Activated naive CD8-positive, alpha-beta T cell treated with anti-CD3 and anti-CD28 coated beads, Interleukin-2, amount 10 ng/mL, durations not matched to agents 7 days and 5 days (primary cell): ENCODE measurements around the gene BCL6. TPM values are rescaled to one million over a fixed set of nuclear protein-coding genes. Genes with fewer than 3 reads are reported as not detected.
A peak's percentile ranks its signal among the peaks of the same experiment; 100 is the strongest.

Experiments
- ATAC-seq: fragments of 150-1000 bp; cut with Tn5 transposase; one replicate; pipeline ENCODE4 v1.10.0; 2021; ENCODE audit warnings: low read depth, moderate library complexity
- POLR2A ChIA-PET: fragments of 350-600 bp; sonication (Branson Sonifier 250); formaldehyde crosslinking; loops from one replicate; lab custom pipeline; 2021; ENCODE audit warnings: antibody characterized with exemption; lab: Charles Lee
- DNase-seq: peaks from one replicate; pipeline ENCODE4 v3.0.0; 2021
- H3K27ac Mint-ChIP-seq: one replicate; pipeline ENCODE4 v1.8.0; 2022; ENCODE audit warnings: mild to moderate bottlenecking, mixed read lengths
- H3K27me3 Mint-ChIP-seq: one replicate; pipeline ENCODE4 v1.8.0; 2022; ENCODE audit warnings: mild to moderate bottlenecking, moderate library complexity, mixed read lengths
- H3K36me3 Mint-ChIP-seq: one replicate; pipeline ENCODE4 v1.8.0; 2021; ENCODE audit warnings: mild to moderate bottlenecking, mixed read lengths
- H3K4me1 Mint-ChIP-seq: one replicate; pipeline ENCODE4 v1.8.0; 2021; ENCODE audit warnings: mixed read lengths
- H3K4me3 Mint-ChIP-seq: one replicate; pipeline ENCODE4 v1.8.0; 2022; ENCODE audit warnings: mild to moderate bottlenecking, moderate library complexity, mixed read lengths
- H3K9me3 Mint-ChIP-seq: one replicate; pipeline ENCODE4 v1.8.0; 2021; ENCODE audit warnings: mixed read lengths
- total RNA-seq, 2 experiments: library from RNA; stranded (reverse); gene quantifications; one replicate each; pipeline ENCODE4 v1.2.3, GENCODE V29; 2021

The BCL6 gene
- total RNA-seq, 2 experiments from 2014 or later, result 32.1 to 34.0 TPM

GRCh38 chr3:187729598-187729997 is 15.7 kb downstream of the BCL6 start:
- DNase-seq (no peak), ATAC-seq (no peak)
- no peak overlapping the region for H3K27ac Mint-ChIP-seq
- POLR2A ChIA-PET, result no interaction called here
- no peaks in the 10 kb centered on the region for H3K4me1 Mint-ChIP-seq
- H3K4me3 Mint-ChIP-seq, result no peak overlapping the region
- no peaks in the 10 kb centered on the region for H3K27me3 Mint-ChIP-seq
- no peaks in the 10 kb centered on the region for H3K9me3 Mint-ChIP-seq
- H3K36me3 Mint-ChIP-seq, result peaks cover 20% of the 10 kb centered on the region

- no peaks in the 10 kb centered on the region for H3K9me3 Mint-ChIP-seq
- H3K4me1 Mint-ChIP-seq, result no peaks in the 10 kb centered on the region
- no peak for ATAC-seq
- no peak for DNase-seq
- POLR2A ChIA-PET, result no interaction called here
- H3K27ac Mint-ChIP-seq, result no peak overlapping the region
- no peaks in the 10 kb centered on the region for H3K27me3 Mint-ChIP-seq
- H3K36me3 Mint-ChIP-seq, result peaks cover 23% of the 10 kb centered on the region
- H3K4me3 Mint-ChIP-seq, result no peak overlapping the region
These were observed 16.2 kb downstream of the BCL6 start for GRCh38 chr3:187728940-187729583.

GRCh38 chr3:187728248-187728647 is 17.0 kb downstream of the BCL6 start:
- Mint-ChIP-seq H3K27ac (no peak overlapping the region), H3K9me3 (no peaks in the 10 kb centered on the region), H3K36me3 (peaks cover 21% of the 10 kb centered on the region), H3K27me3 (no peaks in the 10 kb centered on the region), H3K4me1 (no peaks in the 10 kb centered on the region), H3K4me3 (no peak overlapping the region)
- DNase-seq (no peak), ATAC-seq (no peak)
- POLR2A ChIA-PET, result no interaction called here

- H3K36me3 Mint-ChIP-seq, result peaks cover 25% of the 10 kb centered on the region
- POLR2A ChIA-PET, result no interaction called here
- no peaks in the 10 kb centered on the region for H3K9me3 Mint-ChIP-seq
- no peaks in the 10 kb centered on the region for H3K27me3 Mint-ChIP-seq
- no peak for DNase-seq
- ATAC-seq, result no peak
- no peaks in the 10 kb centered on the region for H3K4me1 Mint-ChIP-seq
- no peak overlapping the region for H3K4me3 Mint-ChIP-seq
- H3K27ac Mint-ChIP-seq, result no peak overlapping the region
These were observed 18.7 kb downstream of the BCL6 start for GRCh38 chr3:187726564-187726963.

- POLR2A ChIA-PET, result interaction anchor here (0.6 kb wide), 1 partner anchor 360 kb away, joined by 3 read pairs; no protein-coding TSS in a partner anchor
- DNase-seq (no peak), ATAC-seq (no peak)
- Mint-ChIP-seq H3K36me3 (peaks cover 25% of the 10 kb centered on the region), H3K27ac (no peak overlapping the region), H3K4me1 (no peaks in the 10 kb centered on the region), H3K9me3 (no peaks in the 10 kb centered on the region), H3K4me3 (no peak overlapping the region), H3K27me3 (no peaks in the 10 kb centered on the region)
These were observed 19.5 kb downstream of the BCL6 start for GRCh38 chr3:187725653-187726370.

GRCh38 chr3:187725224-187725623 is 20.0 kb downstream of the BCL6 start:
- H3K36me3 Mint-ChIP-seq, result peaks cover 21% of the 10 kb centered on the region
- H3K27me3 Mint-ChIP-seq, result no peaks in the 10 kb centered on the region
- POLR2A ChIA-PET, result no interaction called here
- H3K9me3 Mint-ChIP-seq, result no peaks in the 10 kb centered on the region
- H3K4me1 Mint-ChIP-seq, result no peaks in the 10 kb centered on the region
- no peak for DNase-seq
- ATAC-seq, result no peak
- no peak overlapping the region for H3K4me3 Mint-ChIP-seq
- H3K27ac Mint-ChIP-seq, result no peak overlapping the region

- H3K9me3 Mint-ChIP-seq, result no peaks in the 10 kb centered on the region
- no peaks in the 10 kb centered on the region for H3K4me1 Mint-ChIP-seq
- DNase-seq (no peak), ATAC-seq (no peak)
- H3K4me3 Mint-ChIP-seq, result no peak overlapping the region
- POLR2A ChIA-PET, result no interaction called here
- peaks cover 15% of the 10 kb centered on the region for H3K36me3 Mint-ChIP-seq
- H3K27me3 Mint-ChIP-seq, result no peaks in the 10 kb centered on the region
- H3K27ac Mint-ChIP-seq, result no peak overlapping the region
These were observed 23.1 kb downstream of the BCL6 start for GRCh38 chr3:187722206-187722612.

- Mint-ChIP-seq H3K9me3 (no peaks in the 10 kb centered on the region), H3K36me3 (peaks cover 15% of the 10 kb centered on the region), H3K27ac (no peak overlapping the region), H3K4me1 (no peaks in the 10 kb centered on the region), H3K27me3 (no peaks in the 10 kb centered on the region), H3K4me3 (no peak overlapping the region)
- DNase-seq, result no peak
- no peak for ATAC-seq
- POLR2A ChIA-PET, result no interaction called here
These were observed 24.2 kb downstream of the BCL6 start for GRCh38 chr3:187721055-187721454.

- DNase-seq (no peak), ATAC-seq (no peak)
- H3K27me3 Mint-ChIP-seq, result no peaks in the 10 kb centered on the region
- peaks cover 12% of the 10 kb centered on the region for H3K36me3 Mint-ChIP-seq
- POLR2A ChIA-PET, result no interaction called here
- H3K4me1 Mint-ChIP-seq, result no peaks in the 10 kb centered on the region
- no peak overlapping the region for H3K4me3 Mint-ChIP-seq
- H3K9me3 Mint-ChIP-seq, result no peaks in the 10 kb centered on the region
- H3K27ac Mint-ChIP-seq, result no peak overlapping the region
These were observed 25.0 kb downstream of the BCL6 start for GRCh38 chr3:187720337-187720670.

GRCh38 chr3:187719628-187720336 is 25.5 kb downstream of the BCL6 start:
- Mint-ChIP-seq H3K4me1 (no peaks in the 10 kb centered on the region), H3K27me3 (no peaks in the 10 kb centered on the region), H3K4me3 (no peak overlapping the region), H3K36me3 (peaks cover 10% of the 10 kb centered on the region), H3K27ac (no peak overlapping the region), H3K9me3 (no peaks in the 10 kb centered on the region)
- POLR2A ChIA-PET, result no interaction called here
- ATAC-seq, result no peak
- DNase-seq, result no peak

GRCh38 chr3:187718802-187719201 is 26.5 kb downstream of the BCL6 start:
- Mint-ChIP-seq H3K9me3 (no peaks in the 10 kb centered on the region), H3K27ac (no peak overlapping the region), H3K36me3 (peaks cover 5% of the 10 kb centered on the region), H3K4me1 (peaks cover 8% of the 10 kb centered on the region), H3K4me3 (no peak overlapping the region), H3K27me3 (peaks cover 3% of the 10 kb centered on the region)
- POLR2A ChIA-PET, result no interaction called here
- ATAC-seq, result no peak
- DNase-seq, result no peak

- peaks cover 2% of the 10 kb centered on the region for H3K36me3 Mint-ChIP-seq
- POLR2A ChIA-PET, result no interaction called here
- no peak overlapping the region for H3K27ac Mint-ChIP-seq
- peaks cover 3% of the 10 kb centered on the region for H3K27me3 Mint-ChIP-seq
- no peak overlapping the region for H3K4me3 Mint-ChIP-seq
- DNase-seq (no peak), ATAC-seq (no peak)
- H3K4me1 Mint-ChIP-seq, result peaks cover 9% of the 10 kb centered on the region
- no peaks in the 10 kb centered on the region for H3K9me3 Mint-ChIP-seq
These were observed 27.7 kb downstream of the BCL6 start for GRCh38 chr3:187717572-187717971.

GRCh38 chr3:187714404-187714979 is 30.8 kb downstream of the BCL6 start:
- Mint-ChIP-seq H3K9me3 (no peaks in the 10 kb centered on the region), H3K4me1 (peaks cover 9% of the 10 kb centered on the region), H3K36me3 (no peaks in the 10 kb centered on the region), H3K27me3 (peaks cover 6% of the 10 kb centered on the region), H3K4me3 (no peak overlapping the region), H3K27ac (no peak overlapping the region)
- peak; percentile 78 for ATAC-seq
- POLR2A ChIA-PET, result no interaction called here
- peak; percentile 52 for DNase-seq
